Pons (tissue), 1 donor: Measurements from ENCODE around the gene EFCAB12.
A peak's percentile ranks its signal among the peaks of the same experiment; 100 is the strongest.

Experiments used
- DNase-seq: peaks from one replicate; pipeline ENCODE4 v3.0.0-alpha.2; 2016; ENCODE audit warnings: low spot score

EFCAB12 gene

DNA sequence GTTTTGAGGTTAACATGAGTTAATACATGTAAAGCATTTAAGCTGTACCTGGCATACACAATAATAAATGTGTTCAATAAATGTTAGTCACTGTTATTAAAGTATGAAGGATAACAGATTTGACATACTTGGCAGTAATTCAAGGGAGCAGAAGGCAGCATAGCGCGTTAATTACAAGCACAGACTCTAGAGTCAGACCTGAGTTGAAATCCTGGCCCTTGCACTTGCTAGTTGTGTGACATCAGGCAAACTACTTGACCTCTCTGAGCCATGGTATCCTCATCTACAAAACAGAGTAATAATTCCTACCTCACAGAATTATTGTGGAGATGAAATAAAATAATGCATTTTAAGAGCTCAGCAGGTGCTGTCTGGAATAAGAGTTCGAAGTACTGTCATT is 17.0 kb upstream of the EFCAB12 start:
- DNase-seq = no peak

- DNase-seq = no peak
Observed at GRCh38 chr3:129442947-129443346, 14.5 kb upstream of the EFCAB12 start.

DNA sequence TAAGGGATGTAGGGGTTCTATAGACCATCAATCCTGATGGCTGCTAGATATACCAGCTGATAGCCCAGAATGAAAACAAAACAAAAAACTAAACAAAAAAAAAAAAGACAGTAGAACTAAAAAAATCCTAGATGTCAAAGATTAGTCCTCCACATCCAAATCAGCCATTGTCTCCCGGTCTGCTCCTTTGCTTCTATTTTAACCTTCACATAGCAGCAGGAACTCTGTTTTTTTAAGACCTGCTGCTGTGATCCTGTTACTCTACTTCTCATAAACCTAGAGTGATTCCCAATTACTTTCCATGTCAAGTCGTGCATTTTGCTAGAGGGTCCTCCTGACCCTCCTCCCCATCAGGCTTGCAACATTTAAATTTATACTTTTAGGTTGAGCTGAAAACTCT is 14.1 kb upstream of the EFCAB12 start:
- no peak for DNase-seq

DNA sequence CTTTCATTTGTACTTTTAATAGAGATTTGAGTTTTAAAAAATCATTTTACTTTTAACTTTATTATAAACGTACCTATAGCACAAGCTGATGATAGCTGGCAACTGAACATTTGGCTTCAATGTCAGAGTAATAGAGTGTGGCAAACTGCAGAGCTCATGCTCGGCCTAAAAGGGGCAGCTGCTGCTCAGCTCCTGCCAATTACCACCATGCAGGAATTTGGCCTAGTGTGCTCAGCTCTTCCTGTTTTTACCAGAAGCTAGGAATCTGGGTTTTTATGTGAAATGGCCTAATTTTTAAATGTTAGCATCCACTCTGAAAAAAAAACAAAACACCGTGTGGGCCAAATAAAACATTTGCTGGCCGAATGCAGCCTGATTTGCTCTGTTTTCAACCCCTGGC is 13.3 kb upstream of the EFCAB12 start:
- peak; percentile 71 for DNase-seq

GRCh38 chr3:129441215-129441614 is 12.8 kb upstream of the EFCAB12 start:
- peak; percentile 17 for DNase-seq

DNA sequence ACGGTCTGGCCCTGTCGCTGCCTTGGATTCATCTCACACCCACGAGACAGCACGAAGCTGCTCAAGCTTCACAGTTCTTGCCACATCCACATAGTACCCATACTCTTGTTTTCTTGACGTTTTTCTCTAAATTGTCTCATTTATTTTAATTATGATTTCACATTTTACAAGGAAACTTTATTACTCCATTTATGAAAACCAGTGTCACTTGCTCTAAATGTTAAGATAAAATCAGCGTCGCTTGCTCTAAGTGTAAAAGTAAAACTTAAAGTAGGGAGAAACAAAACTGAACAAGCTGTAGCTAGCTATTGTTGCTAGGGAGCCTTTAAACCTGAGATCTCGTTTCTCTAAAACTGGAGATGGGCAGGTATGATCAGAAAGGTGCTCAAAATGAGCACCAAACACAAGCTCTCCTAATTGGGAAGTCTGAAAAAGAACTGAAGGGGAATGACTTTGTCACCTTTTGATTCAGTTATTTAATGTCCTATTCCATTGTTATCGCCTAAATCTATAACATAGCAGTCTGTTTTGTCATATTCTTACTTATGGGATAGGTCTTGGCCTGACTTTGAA is 12.3 kb upstream of the EFCAB12 start:
- DNase-seq = peak; percentile 24

DNA sequence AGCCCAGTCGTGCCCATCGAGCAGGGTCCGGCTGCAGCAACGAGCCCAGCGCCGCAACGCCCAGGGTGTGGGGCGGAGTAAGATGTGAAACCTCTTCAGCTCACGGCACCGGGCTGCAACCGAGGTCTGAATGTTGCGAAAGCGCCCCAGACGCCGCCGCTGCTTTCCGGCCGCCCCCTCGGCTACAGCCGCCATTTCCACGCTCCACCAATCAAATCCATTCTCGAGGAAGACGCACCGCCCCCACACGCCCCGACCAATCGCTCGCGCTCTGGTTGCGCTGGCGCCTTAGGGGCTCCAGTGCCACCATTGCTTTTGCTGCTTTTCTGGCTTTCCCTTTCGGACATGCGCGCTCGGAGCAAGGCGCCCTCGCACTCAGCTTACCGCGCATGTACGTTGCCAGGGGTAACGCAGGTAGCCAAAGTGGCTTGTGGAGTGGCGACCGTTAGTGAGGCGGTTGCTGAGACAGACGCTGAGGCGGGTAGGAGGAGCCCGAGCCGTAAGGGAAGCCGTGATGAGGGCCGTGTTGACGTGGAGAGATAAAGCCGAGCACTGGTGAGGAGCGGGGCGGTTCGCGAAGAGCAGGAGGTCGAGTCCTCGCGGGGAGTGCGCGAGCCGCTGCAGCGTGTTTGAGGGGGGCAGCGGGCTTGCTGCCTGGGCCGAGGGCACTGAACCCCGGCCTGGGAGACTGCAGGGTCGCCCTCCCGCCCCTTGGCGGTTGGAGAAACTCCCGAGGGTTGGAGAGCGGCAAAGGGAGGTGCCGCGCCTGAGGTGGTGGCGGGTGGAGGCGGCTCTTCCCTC is 11.6 kb upstream of the EFCAB12 start, which contains the start of the genes IFT122 and MBD4:
Gene IFT122 (plus strand): TSS at position 408 of the 801 bp plus-strand sequence. CDS start 107 bp downstream, at position 515.
Gene MBD4 (minus strand): TSS at position 132 of the 801 bp plus-strand sequence. CDS start 115 bp downstream, at position 17.
- peak; percentile 98 for DNase-seq

DNA sequence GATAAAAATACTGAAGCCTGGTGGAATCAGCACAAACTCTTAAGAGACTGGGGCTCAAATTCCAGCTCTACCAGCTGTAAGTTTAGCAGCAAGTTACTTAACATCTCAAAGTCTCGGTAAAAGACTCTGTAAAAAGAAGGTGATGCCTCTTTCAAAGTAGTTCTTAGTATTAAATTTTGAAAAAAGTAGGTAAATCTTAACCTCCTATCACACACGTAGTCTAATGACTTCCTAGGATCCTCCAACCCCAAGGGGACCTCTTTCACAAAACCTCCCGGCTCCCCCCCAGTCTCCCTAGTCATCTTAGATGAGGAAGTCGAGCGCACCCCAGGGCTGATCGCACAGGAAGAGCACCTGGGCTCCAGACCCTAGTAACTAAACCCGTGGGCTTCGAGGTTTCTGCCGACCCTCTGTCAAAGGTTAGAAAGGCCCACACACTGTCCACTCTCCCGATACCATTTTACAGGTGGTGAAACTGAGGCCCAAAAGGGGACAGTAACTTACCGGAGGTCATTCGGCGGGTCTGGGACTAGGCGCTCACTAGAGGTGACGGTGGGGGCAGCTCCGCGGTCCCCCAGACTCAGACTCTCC is 10.9 kb upstream of the EFCAB12 start:
- peak; percentile 36 for DNase-seq

- DNase-seq = no peak
Observed at GRCh38 chr3:129435367-129435766, 6.9 kb upstream of the EFCAB12 start.

- no peak for DNase-seq
Observed at GRCh38 chr3:129434140-129434539, 5.7 kb upstream of the EFCAB12 start.

DNA sequence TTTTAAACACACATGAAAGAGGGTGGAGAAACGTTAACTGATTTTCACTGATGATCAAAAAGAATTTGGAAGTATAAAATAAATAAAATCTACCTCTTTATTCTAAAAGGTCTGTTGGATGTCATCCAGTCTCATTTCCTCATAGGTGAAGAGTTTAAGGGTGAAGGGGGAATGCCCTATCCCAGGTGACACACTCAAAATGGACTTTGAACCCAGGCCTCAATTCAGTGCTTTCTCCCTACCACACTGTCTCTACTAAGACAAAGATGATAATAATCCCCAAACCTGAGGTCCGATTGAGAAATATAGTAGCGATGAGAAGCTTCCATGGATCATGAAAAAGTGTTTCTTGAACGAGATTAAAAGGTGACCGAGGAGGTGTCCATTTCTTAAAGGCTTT is 5.1 kb upstream of the EFCAB12 start:
- no peak for DNase-seq

DNA sequence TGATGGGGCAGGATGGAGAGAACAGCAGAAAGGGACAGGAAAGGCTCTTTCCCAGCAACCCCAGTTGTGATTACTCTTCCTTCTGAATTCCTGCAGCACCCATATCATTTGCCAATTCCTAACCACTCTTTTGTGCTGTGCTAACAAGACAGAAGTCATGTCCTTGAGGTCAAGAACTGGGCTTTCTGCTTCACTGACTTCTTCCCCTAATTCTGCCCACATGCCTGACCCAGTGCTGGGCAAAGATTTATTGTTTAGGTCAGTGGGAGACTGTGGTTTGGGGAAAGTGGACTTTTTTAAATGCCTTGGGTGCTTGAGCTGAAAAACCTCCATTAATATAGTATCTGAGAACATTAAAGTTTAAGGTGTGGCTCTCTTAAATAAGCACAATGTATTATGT is 4.2 kb upstream of the EFCAB12 start:
- no peak for DNase-seq

- DNase-seq = no peak
Observed at GRCh38 chr3:129432036-129432435, 3.6 kb upstream of the EFCAB12 start.

DNA sequence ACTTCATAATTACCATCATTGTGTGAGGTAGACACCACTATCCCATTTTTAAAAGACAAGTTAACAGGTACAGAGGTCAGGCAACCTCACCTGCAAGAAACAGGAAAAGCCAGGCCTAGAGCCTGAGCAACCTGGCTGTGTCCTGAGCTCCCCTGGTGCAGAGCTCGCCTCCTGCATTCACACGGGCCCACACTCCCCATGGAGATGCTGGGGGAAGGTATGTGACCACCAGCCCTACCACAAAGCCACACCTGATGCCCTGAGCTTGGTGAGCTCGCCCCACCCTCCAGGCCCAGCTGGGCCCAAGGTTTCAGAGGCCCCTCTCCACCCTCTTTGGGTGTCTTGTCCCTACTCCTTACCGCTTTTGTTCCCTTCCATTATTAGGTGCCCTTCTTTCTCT is 1.2 kb upstream of the EFCAB12 start:
- DNase-seq = no peak

GRCh38 chr3:129429080-129429451 is 630 bp upstream of the EFCAB12 start:
- DNase-seq = no peak

DNA sequence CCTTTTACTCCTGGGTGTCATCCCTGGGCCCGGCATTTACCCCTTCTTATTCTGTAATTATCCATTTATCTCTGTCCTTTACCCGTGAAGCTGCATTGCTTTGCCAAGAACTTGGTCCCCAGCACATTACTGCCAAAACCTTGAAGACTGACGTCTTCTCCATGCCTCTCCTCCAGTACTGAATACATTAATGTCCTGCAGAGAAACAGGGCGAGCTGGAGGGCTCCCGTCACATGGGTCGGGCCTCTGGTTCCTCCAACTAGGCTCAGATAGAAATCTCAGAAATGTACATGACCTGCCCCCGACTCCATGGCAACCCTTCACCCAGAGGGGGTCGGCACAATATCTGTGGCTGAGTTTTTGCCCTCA is 445 bp downstream of the EFCAB12 start:
- no peak for DNase-seq

GRCh38 chr3:129425619-129426018 is 2.8 kb downstream of the EFCAB12 start:
- no peak for DNase-seq

DNA sequence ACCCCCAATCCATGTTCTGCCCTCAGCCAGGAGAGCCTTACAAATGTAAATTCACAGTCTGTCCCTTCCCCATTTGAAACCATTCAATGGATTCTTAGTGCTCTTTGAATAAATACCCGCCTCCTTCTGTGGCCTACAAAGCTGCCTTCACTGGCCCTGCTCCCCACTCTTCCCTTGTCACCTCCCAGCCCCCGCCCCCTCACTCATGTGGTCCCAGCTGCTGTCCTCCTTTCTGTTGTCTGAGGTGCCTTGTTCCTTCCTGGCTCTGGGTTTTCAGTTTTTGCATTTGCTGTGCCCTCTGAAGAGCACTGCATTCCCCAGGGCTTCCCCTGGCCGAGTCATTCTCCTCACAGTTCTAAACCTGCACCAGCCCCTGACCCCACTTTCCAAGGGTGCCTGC is 3.2 kb downstream of the EFCAB12 start:
- no peak for DNase-seq

DNA sequence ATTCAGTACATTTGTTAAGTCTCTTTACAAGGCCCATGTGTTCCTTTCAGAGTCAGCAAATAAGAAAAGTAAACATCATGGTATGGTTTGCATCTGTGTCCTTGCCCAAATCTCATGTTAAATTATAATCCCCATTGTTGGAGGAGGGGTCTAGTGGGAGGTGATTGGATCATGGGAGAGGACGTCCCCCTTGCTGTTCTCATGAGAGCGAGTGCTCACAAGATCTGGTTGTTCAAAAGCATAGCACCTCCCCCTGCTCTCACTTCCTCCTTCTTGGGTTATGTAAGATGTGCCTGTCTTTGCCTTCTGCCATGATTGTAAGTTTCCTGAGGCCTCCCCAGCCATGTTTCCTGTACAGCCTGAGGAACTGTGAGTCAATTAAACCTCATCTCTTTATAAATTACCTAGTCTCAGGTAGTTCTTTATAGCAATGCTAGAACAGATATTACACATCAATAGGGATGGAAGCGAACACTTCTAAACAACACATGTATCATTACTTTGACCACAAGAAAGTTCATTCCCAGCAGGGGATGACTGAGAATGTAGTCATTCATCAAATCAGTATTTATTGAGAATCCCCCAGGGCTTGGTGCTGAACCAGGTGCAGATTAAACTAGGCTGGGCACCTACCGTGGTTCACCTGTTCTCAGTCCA is 4.1 kb downstream of the EFCAB12 start:
- peak; percentile 50 for DNase-seq

GRCh38 chr3:129422897-129423296 is 5.5 kb downstream of the EFCAB12 start:
- DNase-seq = no peak

GRCh38 chr3:129421988-129422745 is 6.3 kb downstream of the EFCAB12 start:
- no peak for DNase-seq
